Right cardiac atrium (tissue), 5 donors: ENCODE measurements around the gene ZNF277. TPM values are rescaled to one million over a fixed set of nuclear protein-coding genes. Genes with fewer than 3 reads are reported as not detected.

ENCODE experiments used
- ATAC-seq, 2 donors: fragments of 200-7000 bp; cut with Tn5 transposase; one replicate each; pipeline versions ENCODE4 v1.8.0 to v1.9.1; 2020; ENCODE audit warnings: moderate library complexity in 2 of 2, mild to moderate bottlenecking in 1 of 2
- DNase-seq, 3 donors: peaks; one replicate each; pipeline ENCODE4 v3.0.0-alpha.2; 2020
- H3K27ac ChIP-seq: one replicate; pipeline ENCODE4 v1.5.1; 2013; ENCODE audit warnings: mild to moderate bottlenecking, low read length, control low read depth, moderate library complexity
- H3K27me3 ChIP-seq: one replicate; pipeline ENCODE4 v1.6.1; 2013; ENCODE audit not compliant: control insufficient read depth, insufficient read depth
- H3K4me1 ChIP-seq: one replicate; pipeline ENCODE4 v1.6.1; 2013; ENCODE audit warnings: low read length; ENCODE audit not compliant: control insufficient read depth, insufficient read depth
- H3K4me3 ChIP-seq: one replicate; pipeline ENCODE4 v1.5.1; 2013; ENCODE audit warnings: low read length, control low read depth
- H3K9me3 ChIP-seq: one replicate; pipeline ENCODE4 v1.6.1; 2013; ENCODE audit warnings: low read length; ENCODE audit not compliant: control insufficient read depth
- WGBS: extraction: QIAGEN DNeasy Blood & Tissue Kit; methylation state at CpG from one replicate; pipeline ENCODE4 v1.1.7; 2013; 5-methylcytosine and 5-hydroxymethylcytosine counted together
- intact Hi-C, 4 donors: fragments of 100-400 bp; cut with DNase I; formaldehyde crosslinking; loops; one replicate each; pipeline versions ENCODE4 v1.11.0 to v1.14.0; 2022 to 2023
- polyA plus RNA-seq: library from polyadenylated mRNA; stranded (reverse); fragments of 200-250 nt; gene quantifications from one replicate; pipeline ENCODE4 v1.2.3, GENCODE V29; 2013
- total RNA-seq, 4 donors: library from RNA; stranded (reverse); fragmentation: NEBNext Ultra II Directional; extraction: Animal tissue kit (Norgen Biotek cat#: 25700); gene quantifications; one replicate each; pipeline ENCODE4 v1.2.1, GENCODE V29; 2021
- donor health status: healthy with polysubstance abuse.
- donor health status: DM: no; HTN: yes; CAD: no.
- donor health status: DM: no; HTN: no; CAD: no.
- donor health status: DM: no; HTN: yes; CAD: no; lungs with severe emphysema.
- donor health status: DM: yes; HTN: yes; CAD: no.

ZNF277 gene
- total and polyA plus RNA-seq, 5 donors = 11.9 to 22.4 (median 18.3) TPM

DNA sequence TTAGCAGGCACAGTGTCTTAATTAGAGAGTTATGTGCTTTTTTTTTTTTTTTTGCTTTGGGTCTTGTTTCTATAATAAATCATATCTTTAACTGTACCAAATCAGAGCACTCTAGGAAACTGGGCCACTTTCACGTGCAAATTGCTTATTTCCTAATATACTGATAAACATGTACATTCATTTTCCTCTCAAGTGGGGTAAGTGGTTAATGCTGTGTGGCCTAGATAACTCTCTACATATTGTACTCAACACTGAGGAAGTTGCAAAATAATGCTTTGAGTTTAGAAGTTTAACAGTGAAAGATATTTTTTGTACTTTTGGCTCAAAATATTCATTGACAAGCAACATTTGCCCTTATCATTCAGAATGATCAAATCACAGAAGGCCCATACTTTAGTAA, 127.9 kb downstream of the ZNF277 start:
- 36% methylated on average over 1 of the region's 1 CpG for WGBS
- Histone ChIP-seq H3K4me3 (no peak overlapping the region), H3K27me3 (no peaks in the 10 kb centered on the region), H3K4me1 (peaks cover 2% of the 10 kb centered on the region), H3K27ac (no peak overlapping the region), H3K9me3 (no peaks in the 10 kb centered on the region)
- intact Hi-C loops = no loop called here
- DNase-seq = no peak
- no peak for ATAC-seq

GRCh38 chr7:112336261-112336660, 129.8 kb downstream of the ZNF277 start:
- no peak for ATAC-seq
- intact Hi-C loops = no loop called here
- H3K4me1 ChIP-seq = peaks cover 2% of the 10 kb centered on the region
- no peak for DNase-seq
- no peak overlapping the region for H3K27ac ChIP-seq
- H3K9me3 ChIP-seq = no peaks in the 10 kb centered on the region
- no peak overlapping the region for H3K4me3 ChIP-seq
- H3K27me3 ChIP-seq = no peaks in the 10 kb centered on the region
- WGBS = 98% methylated on average over 2 of the region's 2 CpGs

DNA sequence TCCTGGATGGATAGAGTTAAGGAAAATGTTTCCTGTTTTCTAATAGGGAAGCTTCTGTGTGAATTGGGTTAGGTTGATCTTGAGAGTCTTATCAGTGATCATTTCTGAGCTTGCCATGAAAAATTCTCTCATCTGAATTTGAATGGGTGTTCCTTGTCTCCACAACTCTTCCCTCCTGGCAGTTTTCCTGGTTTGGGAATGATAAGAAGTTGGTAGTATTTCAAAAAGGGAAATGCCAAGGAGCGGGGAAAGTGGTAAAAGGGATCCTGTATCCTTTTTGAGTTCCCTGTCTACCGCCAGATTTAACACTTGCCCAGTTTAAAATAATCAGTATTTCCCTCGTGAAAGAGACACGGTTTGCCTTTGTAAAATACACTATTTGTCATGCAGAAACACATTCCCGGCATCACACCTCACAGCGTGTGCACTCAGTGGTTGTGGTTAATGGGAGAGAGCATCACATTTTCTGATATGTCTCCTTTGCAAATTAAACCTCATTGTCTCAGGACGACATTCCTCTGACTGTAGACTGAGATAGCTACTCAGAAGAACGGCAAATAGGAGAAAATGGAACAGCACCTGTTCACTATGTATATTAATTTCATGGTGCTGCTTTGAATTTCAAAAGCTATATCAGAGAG, 130.6 kb downstream of the ZNF277 start:
- intact Hi-C loops = no loop called here
- no peak for DNase-seq
- Histone ChIP-seq H3K4me3 (no peak overlapping the region), H3K27ac (no peak overlapping the region), H3K4me1 (peaks cover 2% of the 10 kb centered on the region), H3K9me3 (no peaks in the 10 kb centered on the region), H3K27me3 (no peaks in the 10 kb centered on the region)
- 32% methylated on average over 8 of the region's 8 CpGs for WGBS
- peak in 1 of 2 donors; percentile 43 for ATAC-seq

- H3K27me3 ChIP-seq = no peaks in the 10 kb centered on the region
- DNase-seq = no peak
- intact Hi-C loops = no loop called here
- 97% methylated on average over 2 of the region's 2 CpGs for WGBS
- ATAC-seq = no peak
- no peak overlapping the region for H3K4me3 ChIP-seq
- H3K4me1 ChIP-seq = peaks cover 2% of the 10 kb centered on the region
- no peak overlapping the region for H3K27ac ChIP-seq
- H3K9me3 ChIP-seq = no peaks in the 10 kb centered on the region
These were observed 131.4 kb downstream of the ZNF277 start for GRCh38 chr7:112337892-112338291.

DNA sequence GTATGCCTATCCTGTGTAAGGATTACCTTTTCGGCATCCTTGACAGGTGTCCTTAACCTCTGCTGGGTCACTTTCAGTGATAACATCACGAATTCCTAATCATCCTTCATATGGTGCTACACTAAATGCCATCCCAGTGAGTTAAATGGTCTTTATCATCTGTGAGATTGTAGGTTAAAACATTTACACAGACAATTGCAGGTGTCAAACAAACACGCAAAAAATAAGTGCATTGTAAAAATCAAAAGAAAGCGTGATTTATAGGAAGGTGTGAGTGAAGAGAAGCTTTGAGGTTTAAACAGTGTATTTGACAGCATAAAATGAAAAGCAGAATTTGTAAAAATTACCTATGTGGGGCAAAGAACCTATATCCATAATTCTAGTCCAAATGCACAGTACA, 132.3 kb downstream of the ZNF277 start:
- WGBS = 95% methylated on average over 4 of the region's 4 CpGs
- H3K27me3 ChIP-seq = no peaks in the 10 kb centered on the region
- intact Hi-C loops = no loop called here

GRCh38 chr7:112341464-112341863, 135.0 kb downstream of the ZNF277 start:
- intact Hi-C loops = no loop called here
- ATAC-seq (no peak), DNase-seq (no peak)
- Histone ChIP-seq H3K27me3 (no peaks in the 10 kb centered on the region), H3K9me3 (no peaks in the 10 kb centered on the region), H3K4me1 (peaks cover 1% of the 10 kb centered on the region), H3K27ac (no peak overlapping the region), H3K4me3 (no peak overlapping the region)
- 47% methylated on average over 2 of the region's 2 CpGs for WGBS

More for the DNA sequence above, 132.3 kb downstream of the ZNF277 start:
- ATAC-seq = no peak
- DNase-seq = no peak
- Histone ChIP-seq H3K9me3 (no peaks in the 10 kb centered on the region), H3K4me3 (no peak overlapping the region), H3K27ac (no peak overlapping the region), H3K4me1 (peaks cover 1% of the 10 kb centered on the region)

GRCh38 chr7:112346381-112347060, 140.0 kb downstream of the ZNF277 start:
- Histone ChIP-seq H3K4me3 (no peak overlapping the region), H3K9me3 (no peaks in the 10 kb centered on the region), H3K27me3 (no peaks in the 10 kb centered on the region), H3K4me1 (peaks cover 1% of the 10 kb centered on the region), H3K27ac (no peak overlapping the region)
- WGBS = 48% methylated on average over 4 of the region's 4 CpGs
- DNase-seq (no peak), ATAC-seq (peak; percentile 40 to 76)
- intact Hi-C loops = no loop called here

GRCh38 chr7:112347088-112347487, 140.6 kb downstream of the ZNF277 start:
- intact Hi-C loops = no loop called here
- H3K4me3 ChIP-seq = no peak overlapping the region
- no peak overlapping the region for H3K27ac ChIP-seq
- peaks cover 1% of the 10 kb centered on the region for H3K4me1 ChIP-seq
- peak; percentile 35 to 59 for ATAC-seq
- no peaks in the 10 kb centered on the region for H3K27me3 ChIP-seq
- H3K9me3 ChIP-seq = no peaks in the 10 kb centered on the region
- no peak for DNase-seq

DNA sequence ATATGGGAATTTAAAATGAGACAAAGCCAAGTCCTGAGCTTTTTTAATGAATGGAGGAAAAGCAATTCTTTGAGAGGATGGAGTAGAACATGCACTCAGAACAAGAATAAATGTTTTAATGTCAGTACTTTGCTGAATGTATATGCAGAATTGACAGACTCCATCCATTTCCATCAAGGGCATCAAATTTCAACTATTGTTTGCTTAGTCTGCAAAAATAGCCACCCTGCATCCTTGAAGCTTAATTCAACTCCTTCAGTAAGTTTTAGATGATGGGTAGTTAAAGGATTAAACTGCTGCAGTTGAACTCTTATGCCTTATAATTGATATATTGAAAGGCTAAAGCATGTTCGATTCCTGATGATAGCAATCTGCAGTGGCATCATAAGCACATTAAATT, 144.1 kb downstream of the ZNF277 start:
- H3K4me1 ChIP-seq = no peaks in the 10 kb centered on the region
- intact Hi-C loops = no loop called here
- 99% methylated on average over 1 of the region's 1 CpG for WGBS
- no peak overlapping the region for H3K4me3 ChIP-seq
- no peak overlapping the region for H3K27ac ChIP-seq
- H3K9me3 ChIP-seq = no peaks in the 10 kb centered on the region
- DNase-seq (no peak), ATAC-seq (no peak)
- no peaks in the 10 kb centered on the region for H3K27me3 ChIP-seq

- Histone ChIP-seq H3K27ac (no peak overlapping the region), H3K27me3 (no peaks in the 10 kb centered on the region), H3K9me3 (no peaks in the 10 kb centered on the region), H3K4me1 (no peaks in the 10 kb centered on the region), H3K4me3 (no peak overlapping the region)
- ATAC-seq (no peak), DNase-seq (no peak)
- intact Hi-C loops = no loop called here
- WGBS = 40% methylated on average over 2 of the region's 2 CpGs
These were observed 150.1 kb downstream of the ZNF277 start for GRCh38 chr7:112356596-112356995.

DNA sequence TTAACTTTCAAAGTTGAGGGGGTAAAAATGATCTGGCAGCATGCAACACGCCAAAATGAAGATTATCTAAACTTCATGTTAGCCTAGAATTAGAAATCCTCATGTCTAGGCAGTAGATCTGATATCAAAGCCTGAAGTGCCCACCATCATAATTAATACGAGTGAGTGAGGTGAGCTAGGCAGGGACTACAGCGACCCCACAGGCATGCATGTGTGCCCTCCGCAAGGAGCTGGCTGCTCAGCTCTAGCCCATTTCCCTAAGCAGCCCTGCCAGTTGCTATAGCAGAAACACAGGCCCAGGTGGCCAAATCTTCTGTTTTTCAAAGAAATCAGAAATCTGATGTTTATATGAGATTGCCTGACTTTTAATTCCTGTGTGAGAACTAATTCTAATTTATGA, 150.6 kb downstream of the ZNF277 start:
- H3K9me3 ChIP-seq = no peaks in the 10 kb centered on the region
- H3K27ac ChIP-seq = no peak overlapping the region
- no peaks in the 10 kb centered on the region for H3K27me3 ChIP-seq
- no peak overlapping the region for H3K4me3 ChIP-seq
- WGBS = 78% methylated on average over 4 of the region's 4 CpGs
- ATAC-seq (no peak), DNase-seq (no peak)
- intact Hi-C loops = no loop called here
- H3K4me1 ChIP-seq = no peaks in the 10 kb centered on the region
